ENCODE results near the gene CDKL1.
"Not testable (repeated sequence)": the region's sequence is repeated elsewhere in the genome, so short reads cannot be mapped to it uniquely, and the experiment has no call there.

CDKL1 gene

DNA sequence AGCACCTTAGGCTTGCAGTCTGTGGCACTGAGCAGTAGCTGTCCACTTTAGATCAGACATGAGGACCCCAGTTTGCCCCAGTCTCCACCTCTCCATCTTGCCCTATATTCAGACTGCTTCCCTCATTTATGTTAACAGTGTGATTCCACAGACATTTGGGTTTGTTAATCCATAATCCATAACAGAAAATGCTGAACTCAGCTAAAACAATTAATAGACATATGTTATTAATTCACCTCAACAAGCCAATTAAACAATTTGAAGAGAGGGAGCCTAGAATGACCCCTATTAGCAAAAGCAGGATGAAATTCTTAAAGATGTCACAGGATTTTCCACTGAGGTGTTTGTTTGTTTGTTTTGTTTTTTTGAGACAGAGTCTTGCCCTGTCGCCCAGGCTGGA lies 9.1 kb downstream of the CDKL1 start:
- no peak for DNase-seq (ENCODE audit: low read depth)

DNA sequence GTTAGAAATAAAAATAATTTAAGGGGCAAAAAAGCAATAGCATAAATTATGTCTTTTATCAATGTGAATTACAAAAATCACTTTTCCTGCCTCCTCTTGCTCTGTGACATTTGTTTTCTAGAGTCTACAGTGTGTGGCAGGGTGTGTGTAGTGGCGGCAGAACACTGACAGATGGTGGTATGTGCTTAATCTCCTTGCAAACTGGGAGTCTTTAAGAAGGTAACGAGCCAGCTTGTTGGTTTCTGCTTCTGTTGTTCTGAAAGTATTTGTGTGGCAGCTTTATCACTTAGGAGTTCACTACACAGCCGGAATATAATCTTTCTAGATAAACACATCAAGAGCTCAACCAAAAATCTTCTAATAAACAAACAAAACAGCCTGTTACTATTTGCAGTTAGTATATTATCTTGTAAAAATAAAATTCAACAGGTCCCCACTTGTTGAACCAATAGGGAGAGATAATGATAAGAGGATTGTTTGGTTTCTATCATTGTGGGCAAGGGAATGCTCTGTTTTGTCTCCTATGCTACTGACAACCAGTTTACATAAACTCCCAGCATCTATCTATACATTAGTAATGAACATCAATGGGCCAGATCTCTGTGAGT lies 13.0 kb downstream of the CDKL1 start:
- no peak for DNase-seq (ENCODE audit: low read depth)

DNA sequence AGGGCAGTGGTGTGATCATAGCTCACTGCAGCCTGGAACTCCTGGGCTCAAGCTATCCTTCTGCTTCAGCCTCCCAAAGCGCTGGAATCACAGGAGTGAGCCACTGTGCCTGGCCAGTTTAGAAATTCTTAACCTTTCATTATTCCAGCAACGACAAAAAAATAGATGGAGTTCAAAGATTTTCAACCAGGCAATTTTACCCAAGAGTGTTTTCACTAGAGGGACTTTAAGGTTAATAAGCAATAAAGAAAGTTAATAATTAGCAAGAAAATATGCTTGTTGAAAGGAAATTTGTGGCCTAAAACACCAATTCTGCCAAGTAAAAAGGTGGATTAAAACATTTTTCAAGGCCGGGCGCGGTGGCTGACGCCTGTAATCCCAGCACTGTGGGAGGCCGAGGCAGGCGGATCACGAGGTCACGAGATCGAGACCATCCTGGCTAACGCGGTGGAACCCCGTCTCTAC lies 14.8 kb downstream of the CDKL1 start:
- DNase-seq (ENCODE audit: low read depth): no peak

- no peak for DNase-seq (ENCODE audit: low read depth)
Observed at GRCh38 chr14:50381008-50381407, 15.7 kb downstream of the CDKL1 start.

DNA sequence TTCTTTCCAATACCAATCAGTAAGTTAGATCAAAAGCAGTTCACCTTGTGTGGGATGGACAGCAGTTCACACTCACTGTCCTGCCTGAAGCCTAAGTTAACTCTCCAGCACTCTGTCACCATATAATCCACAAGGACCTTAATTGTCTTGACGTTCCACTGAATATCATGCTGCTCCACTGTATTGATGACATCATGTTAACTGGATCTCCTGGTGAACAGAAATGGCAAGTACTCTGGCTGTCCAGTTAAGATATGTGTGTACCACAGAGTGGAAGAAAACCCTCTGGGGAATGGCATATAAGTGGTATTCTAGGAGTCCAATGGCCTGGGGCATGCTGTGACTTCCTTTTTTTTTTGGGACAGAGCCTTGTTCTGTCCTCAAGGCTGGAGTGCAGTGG lies 16.2 kb downstream of the CDKL1 start:
- no peak for DNase-seq (ENCODE audit: low read depth)

DNA sequence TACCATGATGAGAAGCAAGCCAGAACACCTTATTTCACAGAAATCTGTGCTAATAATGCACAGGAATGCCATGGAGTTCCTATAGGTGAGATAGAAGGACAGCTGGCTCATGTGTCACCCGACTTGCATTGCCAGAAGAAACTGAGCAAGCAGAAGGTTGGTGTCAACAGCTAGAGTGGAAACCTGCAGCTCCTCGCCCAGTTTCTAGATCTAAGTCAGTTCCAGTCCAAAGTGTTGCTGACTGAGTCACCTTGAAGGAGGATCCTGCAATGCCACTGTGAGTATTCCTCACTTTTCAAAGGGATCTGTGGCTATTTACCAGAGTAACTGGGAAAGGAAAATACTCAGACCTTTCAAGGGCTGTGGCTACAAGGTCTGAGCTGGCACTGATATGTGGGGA lies 17.1 kb downstream of the CDKL1 start:
- DNase-seq (ENCODE audit: low read depth): no peak

DNA sequence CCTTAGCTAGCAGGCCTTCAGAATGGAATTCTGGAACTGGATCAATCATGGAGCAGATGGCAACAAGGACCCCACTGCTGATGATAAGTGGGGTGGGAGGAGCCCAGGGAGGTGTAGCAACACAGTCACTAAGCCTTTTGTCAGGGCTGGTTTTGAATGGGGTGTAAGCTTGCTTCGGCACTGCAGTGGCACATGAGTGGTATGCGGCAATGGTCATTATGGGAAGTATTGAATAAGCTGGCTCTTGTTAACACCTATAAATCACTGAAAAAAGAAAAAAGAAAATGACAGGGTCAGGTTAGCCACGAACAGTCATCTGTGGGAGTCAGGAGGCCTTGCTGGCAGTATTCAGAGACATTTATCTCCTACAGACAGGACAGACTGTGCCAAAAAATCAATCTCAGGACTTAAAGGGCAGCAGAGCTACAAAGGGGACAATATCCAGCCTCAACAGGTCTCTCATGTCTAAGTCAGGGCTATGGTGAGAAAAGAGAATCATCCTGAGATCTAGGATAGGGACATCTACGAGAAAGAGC lies 19.1 kb downstream of the CDKL1 start:
- no peak for DNase-seq (ENCODE audit: low read depth)

DNA sequence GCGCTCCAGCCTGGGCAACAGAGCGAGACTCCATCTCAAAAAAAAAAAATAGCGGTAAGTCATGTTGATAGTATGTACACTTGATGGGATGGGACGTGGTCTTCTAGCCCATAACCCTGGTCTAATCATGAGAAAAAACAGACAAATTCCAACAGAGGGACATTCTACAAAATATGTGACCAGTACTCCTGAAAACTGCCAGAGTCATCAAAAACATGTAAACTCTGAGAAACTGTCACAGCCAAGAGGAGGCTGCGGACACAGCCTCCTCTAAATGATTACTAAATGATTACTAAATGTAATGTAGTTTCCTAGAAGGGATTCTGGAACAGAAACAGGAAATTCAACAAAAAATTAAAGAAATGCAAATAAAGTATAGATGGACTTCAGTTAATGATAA lies 20.9 kb downstream of the CDKL1 start:
- no peak for DNase-seq (ENCODE audit: low read depth)

DNA sequence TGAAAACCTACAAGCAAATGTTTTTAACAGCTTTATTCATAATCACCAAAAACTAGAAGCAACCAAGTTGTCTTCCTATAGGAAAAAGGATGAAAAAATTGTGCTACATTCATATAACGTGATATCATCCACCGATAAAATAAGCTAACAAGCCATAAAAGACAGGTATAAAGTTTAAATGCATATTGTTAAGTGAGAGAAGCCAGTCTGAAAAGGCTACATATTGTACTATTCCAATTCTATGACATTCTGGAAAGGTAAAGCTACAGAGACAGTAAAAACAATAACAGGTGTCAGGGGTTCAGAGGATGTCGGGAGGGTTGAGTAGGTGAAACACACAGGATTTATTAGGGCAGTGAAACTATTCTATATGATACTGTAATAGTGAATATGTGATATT lies 22.7 kb downstream of the CDKL1 start:
- DNase-seq (ENCODE audit: low read depth): no peak

GRCh38 chr14:50371546-50371945 lies 25.1 kb downstream of the CDKL1 start:
- DNase-seq (ENCODE audit: low read depth): no peak

- DNase-seq (ENCODE audit: low read depth): no peak
Observed at GRCh38 chr14:50366589-50366988, 30.1 kb downstream of the CDKL1 start.

- peak; percentile 31 for DNase-seq (ENCODE audit: low read depth)
Observed at GRCh38 chr14:50366115-50366514, 30.6 kb downstream of the CDKL1 start.

GRCh38 chr14:50365572-50365971 lies 31.1 kb downstream of the CDKL1 start:
- DNase-seq (ENCODE audit: low read depth): not testable (repeated sequence)

DNA sequence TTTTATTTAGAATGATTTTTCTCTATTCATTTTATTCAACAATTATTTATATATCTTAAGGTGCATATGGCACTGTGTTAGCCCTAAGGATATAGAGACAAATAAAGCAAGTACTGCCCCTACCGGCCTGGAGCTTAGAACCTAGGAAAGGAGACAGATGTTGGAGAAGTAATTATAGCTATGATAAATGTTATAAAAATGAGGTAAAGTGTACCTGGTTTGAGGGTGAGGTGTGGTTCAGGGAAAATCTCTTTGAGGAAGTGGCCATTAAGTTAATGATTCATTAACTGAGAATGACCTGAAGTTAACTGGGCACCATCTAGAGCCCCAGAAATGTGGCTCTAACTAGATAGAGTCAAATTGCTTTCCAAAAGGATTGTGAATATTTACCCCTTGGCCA lies 31.9 kb downstream of the CDKL1 start:
- DNase-seq (ENCODE audit: low read depth): no peak

DNA sequence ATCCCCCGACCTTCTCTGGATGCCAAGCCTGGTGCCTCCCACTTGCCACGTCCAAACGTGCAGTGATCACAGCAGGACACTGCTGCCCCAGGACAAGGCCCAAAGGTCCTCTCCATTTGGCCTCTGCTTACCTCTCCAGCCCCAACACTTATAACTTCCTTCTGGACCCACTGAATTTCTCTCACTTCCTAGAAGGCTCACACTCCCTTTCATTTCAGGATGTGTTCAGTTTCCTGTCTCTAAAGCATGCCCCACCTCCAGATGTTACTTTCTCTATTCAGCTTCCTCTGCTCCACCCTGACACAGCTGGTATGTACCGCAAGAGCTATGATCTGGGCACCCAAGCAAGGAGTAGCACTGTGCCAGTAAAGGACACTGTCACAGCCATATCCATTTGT lies 33.0 kb downstream of the CDKL1 start:
- DNase-seq (ENCODE audit: low read depth): peak; percentile 24

DNA sequence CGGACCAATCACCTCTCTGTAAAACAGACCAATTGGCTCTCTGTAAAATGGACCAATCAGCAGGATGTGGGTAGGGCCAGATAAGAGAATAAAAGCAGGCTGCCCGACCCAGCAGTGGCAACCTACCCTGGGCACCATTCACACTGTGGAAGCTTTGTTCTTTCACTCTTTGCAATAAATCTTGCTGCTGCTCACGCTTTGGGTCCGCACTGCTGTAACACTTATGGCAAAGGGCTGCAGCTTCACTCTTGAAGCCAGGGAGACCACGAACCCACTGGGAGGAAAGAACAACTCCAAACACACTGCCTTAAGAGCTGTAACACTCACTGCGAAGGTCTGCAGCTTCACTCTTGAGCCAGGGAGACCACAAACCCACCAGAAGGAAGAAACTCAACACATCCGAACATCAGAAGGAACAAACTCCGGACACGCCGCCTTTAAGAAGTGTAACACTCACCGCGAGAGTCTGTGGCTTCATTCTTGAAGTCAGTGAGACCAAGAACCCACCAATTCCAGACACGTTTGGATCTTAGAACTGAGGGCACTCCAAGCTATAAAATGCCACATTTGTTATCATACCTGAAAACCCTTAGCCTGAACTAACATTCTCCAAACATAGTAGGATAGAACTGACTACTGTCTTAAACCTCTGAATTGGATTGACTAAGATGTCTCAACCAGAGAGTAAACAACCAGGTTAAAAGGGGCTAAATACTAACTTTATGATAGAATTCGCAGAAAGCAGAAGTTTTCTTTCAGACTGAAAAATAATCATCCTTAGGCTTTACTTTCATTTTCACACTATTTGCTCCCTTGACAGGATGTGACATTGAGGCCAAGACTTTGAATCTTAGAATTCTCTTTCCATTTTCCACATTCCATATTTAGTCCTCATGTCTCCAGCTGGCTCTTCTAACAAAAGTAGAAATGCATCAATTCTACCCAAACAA lies 33.6 kb downstream of the CDKL1 start:
- peak; percentile 8 for DNase-seq (ENCODE audit: low read depth)

DNA sequence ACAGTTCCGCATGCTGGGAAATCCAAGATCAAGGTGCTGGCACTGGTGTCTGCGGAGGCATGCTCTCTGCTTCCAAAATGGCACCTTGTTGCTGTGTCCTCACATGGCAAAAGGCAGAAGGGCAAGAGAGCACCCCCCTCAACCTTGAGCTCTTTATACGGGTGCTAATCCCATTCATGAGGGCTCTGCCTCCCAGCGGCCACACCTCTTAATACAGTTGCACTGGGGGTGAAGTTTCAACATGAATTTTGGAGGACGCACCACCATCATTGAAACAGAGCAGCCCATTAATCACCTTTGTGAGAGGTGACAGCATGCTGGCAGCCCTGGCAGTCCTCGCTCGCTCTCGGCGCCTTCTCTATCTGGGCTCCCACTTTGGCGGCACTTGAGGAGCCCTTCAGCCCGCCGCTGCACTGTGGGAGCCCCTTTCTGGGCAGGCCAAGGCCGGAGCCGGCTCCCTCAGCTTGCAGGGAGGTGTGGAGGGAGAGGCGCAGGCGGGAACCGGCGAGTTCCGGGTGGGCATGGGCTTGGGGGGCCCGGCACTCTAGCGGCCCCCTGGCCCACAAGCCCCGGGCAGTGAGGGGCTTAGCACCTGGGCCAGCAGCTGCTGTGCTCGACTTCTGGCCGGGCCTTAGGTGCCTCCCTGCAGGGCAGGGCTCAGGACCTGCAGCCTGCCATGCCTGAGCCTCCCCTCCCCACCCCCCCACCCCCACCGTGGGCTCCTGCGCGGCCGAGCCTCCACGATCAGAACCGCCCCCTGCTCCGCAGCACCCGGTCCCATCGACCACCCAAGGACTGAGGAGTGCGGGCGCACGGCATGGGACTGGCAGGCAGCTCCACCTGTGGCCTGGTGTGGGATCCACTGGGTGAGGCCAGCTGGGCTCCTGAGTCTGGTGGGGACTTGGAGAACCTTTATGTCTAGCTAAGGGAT lies 34.9 kb downstream of the CDKL1 start:
- DNase-seq (ENCODE audit: low read depth): not testable (repeated sequence)

- no peak for DNase-seq (ENCODE audit: low read depth)
Observed at GRCh38 chr14:50360851-50361250, 35.8 kb downstream of the CDKL1 start.

DNA sequence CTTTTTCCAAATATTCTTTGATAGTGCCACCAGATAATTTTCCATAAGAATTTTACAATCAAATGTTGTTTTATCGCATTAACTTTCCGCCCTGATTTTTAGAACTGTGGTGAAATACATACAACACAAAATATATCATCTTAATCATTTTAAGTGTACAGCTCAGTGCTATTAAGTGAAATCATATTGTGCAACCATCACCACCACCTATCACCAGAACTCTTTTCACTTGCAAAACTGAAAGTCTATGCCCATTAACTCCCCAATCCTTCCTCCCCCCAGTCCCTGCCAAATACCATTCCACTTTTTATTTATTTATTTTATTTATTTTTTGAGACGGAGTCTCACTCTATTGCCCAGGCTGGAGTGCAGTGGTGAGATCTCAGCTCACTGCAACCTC lies 36.6 kb downstream of the CDKL1 start:
- DNase-seq (ENCODE audit: low read depth): no peak

DNA sequence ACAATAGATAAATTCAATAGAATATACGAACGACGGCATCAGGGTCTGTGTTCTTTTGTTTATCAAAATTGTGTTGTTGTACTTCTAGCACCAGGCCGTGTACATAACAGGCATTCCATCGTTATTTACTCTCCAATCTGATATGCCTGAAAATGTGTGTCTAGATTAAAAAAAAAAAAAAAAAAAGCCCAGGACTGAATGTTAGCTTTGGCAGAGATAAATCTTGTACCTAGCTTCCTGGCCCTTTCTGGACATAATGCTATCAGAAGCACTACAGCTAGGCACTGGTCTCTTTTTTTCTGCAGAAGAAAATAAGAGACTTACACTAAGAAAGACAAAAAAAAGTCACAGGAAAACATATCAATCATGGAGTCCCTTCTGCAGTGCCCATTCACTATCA lies 37.0 kb downstream of the CDKL1 start:
- DNase-seq (ENCODE audit: low read depth): no peak

DNA sequence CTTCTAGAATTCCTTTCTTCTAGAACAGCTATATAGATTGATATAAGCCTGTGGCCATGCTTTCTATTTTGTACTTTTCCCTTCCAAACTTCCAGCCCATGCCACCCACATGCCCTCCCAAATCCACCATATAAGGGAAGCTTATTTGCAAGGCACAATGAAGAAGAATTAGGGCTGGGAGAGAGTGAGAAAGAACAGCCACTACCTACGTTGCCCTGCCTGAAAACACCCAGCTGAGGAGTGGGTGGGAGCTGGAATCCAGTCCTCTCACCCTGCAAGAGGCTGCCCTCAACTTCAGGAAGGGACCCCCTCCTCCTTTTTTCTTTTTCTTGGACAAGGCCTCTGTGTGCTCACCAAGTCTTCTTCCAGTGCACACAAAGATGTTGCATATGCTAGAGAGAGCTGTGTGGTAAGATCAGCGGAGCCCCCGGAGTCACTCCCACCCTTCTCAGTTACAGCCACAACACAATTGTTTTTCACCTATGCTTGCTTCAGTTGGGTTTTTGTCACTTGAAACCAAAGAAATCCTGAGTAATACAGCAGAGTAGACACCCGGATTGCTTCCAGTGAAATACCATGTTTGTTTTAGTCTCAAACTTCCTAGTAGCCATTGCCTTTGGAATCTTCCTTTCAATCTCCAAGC lies 38.8 kb downstream of the CDKL1 start:
- DNase-seq (ENCODE audit: low read depth): no peak

DNA sequence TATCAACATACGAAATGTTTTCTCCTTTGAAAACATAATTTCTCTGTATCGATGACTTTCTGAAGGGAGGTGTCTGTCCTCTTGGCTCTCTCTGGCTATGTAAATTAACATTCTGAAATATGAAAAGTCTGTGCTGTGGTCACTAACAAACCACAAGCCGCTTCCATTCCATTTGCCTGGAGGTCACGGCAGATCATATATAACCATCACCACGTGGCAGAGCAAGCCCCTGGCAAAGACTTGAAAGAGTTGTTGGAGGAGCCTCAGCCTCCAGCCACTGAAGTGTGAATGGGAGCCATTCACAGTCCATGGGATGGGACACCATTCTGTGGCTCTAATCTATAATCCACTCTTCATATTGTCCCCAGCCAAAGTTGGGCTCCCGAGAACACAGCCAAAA lies 39.6 kb downstream of the CDKL1 start:
- no peak for DNase-seq (ENCODE audit: low read depth)

Measured in ELR (cell line).